Panc1 (cell line): ENCODE measurements around the gene ALK. TPM values are rescaled to one million over a fixed set of nuclear protein-coding genes. Genes with fewer than 3 reads are reported as not detected.

ENCODE experiments used
- ATAC-seq: fragments of 200-7000 bp; cut with Tn5 transposase; 2 replicates; pipeline ENCODE4 v1.9.1; 2020; ENCODE audit warnings: mild to moderate bottlenecking, moderate library complexity
- BruUV-seq: library from RNA; stranded (reverse); fragments of 400-500 nt; replicated peaks from 2 replicates; lab custom pipeline; 2021; lab: Mats Ljungman, UMichigan
- CTCF ChIA-PET: fragments of 300-600 bp; sonication (Branson Sonifier 250); formaldehyde crosslinking; loops from one replicate; lab custom pipeline; 2022; ENCODE audit warnings: antibody characterized with exemption; lab: Charles Lee
- POLR2A ChIA-PET: fragments of 300-600 bp; sonication (Branson Sonifier 250); formaldehyde crosslinking; loops from one replicate; lab custom pipeline; 2022; ENCODE audit warnings: antibody characterized with exemption; lab: Charles Lee
- DNase-seq: peaks from one replicate; pipeline ENCODE4 v3.0.0-alpha.2; 2010; ENCODE audit warnings: low read depth, low spot score
- H3K27ac ChIP-seq: 2 replicates; pipeline ENCODE4 v1.5.1; 2011; ENCODE audit warnings: mild to moderate bottlenecking, low read length, inconsistent platforms
- H3K27me3 ChIP-seq: fragments of 200-500 bp; sonication (Bioruptor generic); 2 replicates; pipeline ENCODE4 v1.6.0; 2014; ENCODE audit warnings: low read length, inconsistent platforms; ENCODE audit not compliant: control insufficient read depth, insufficient read depth
- H3K36me3 ChIP-seq: fragments of 200-500 bp; sonication (Bioruptor generic); 2 replicates; pipeline ENCODE4 v1.5.1; 2014; ENCODE audit warnings: inconsistent platforms, mild to moderate bottlenecking, low read length, moderate library complexity; ENCODE audit not compliant: control insufficient read depth, insufficient read depth
- H3K4me1 ChIP-seq: 2 replicates; pipeline ENCODE4 v1.5.1; 2011; ENCODE audit warnings: inconsistent platforms, mild to moderate bottlenecking, low read length, moderate library complexity; ENCODE audit not compliant: control insufficient read depth, insufficient read depth
- H3K4me3 ChIP-seq, 2 experiments: 2 replicates each; pipeline ENCODE4 v1.5.1; 2011 to 2012; ENCODE audit warnings: low read depth in 2 of 2, low read length in 2 of 2, mild to moderate bottlenecking in 2 of 2, inconsistent platforms in 1 of 2, moderate library complexity in 1 of 2
- H3K9me3 ChIP-seq: fragments of 200-500 bp; sonication (Bioruptor generic); 2 replicates; pipeline ENCODE4 v1.5.1; 2014; ENCODE audit warnings: low read depth, mild to moderate bottlenecking, inconsistent platforms, low read length, moderate library complexity; ENCODE audit not compliant: control insufficient read depth, insufficient read depth
- POLR2AphosphoS5 ChIP-seq: IDR thresholded peaks from 2 replicates; pipeline ENCODE4 v1.6.1; 2012; ENCODE audit warnings: mild to moderate bottlenecking, low read depth, low read length, moderate library complexity
- REST ChIP-seq, 2 experiments: IDR thresholded peaks; 2 replicates each; pipeline ENCODE4 v1.6.1; 2011 to 2012; ENCODE audit warnings: low read depth in 2 of 2, control low read depth in 1 of 2, low read length in 1 of 2, mild to moderate bottlenecking in 1 of 2, moderate library complexity in 1 of 2; ENCODE audit not compliant: insufficient read depth in 1 of 2
- SIN3A ChIP-seq: IDR thresholded peaks from 2 replicates; pipeline ENCODE4 v1.6.1; 2012; ENCODE audit warnings: low read depth, mild to moderate bottlenecking, low read length, moderate library complexity, borderline replicate concordance; ENCODE audit not compliant: insufficient read depth
- TCF7L2 ChIP-seq: IDR thresholded peaks from 2 replicates; pipeline ENCODE4 v1.6.1; 2011; ENCODE audit warnings: mild to moderate bottlenecking, low read depth, low read length, inconsistent platforms
- in situ Hi-C: cut with HindIII; loops from 2 replicates; pipeline ENCODE4 v1.10.0; 2016; ENCODE audit warnings: low sequenced_read_pairs, low pct_unique_long_range_greater_than_20kb
- intact Hi-C: fragments of 100-400 bp; cut with micrococcal nuclease; formaldehyde crosslinking; loops from one replicate; pipeline ENCODE4 v1.10.0; 2022; ENCODE audit not compliant: unreplicated experiment
- total RNA-seq: library from RNA; stranded (reverse); gene quantifications from one replicate; pipeline ENCODE4 v1.2.1, GENCODE V29; 2021; ENCODE audit not compliant: unreplicated experiment
- TF ChIP-seq, protein P1 (sequence below): fragments of 450-650 bp; IDR thresholded peaks from 2 replicates; pipeline ENCODE4 v1.5.1; 2017; ENCODE audit warnings: mild to moderate bottlenecking

ALK gene
- total RNA-seq, 1 experiment from 2014 or later, result not detected

DNA sequence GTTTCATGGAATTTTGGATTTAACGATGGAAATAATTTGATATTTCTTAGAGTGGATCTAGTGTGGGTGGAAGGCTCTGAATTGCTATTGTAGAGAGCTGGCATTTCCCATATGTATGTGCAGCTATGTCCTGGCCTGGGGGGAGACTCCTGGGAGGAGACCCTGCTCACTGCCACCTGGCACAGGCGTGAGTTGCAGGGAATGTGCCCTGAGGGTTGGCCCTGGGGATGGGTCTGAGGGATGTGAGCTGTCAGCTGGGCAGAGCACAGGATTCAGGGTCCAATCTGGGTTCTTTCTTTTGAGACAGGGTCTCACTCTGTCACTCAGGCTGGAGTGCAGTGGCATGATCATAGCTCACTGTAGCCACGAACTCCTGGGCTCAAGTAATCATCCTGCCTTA, 686.0 kb downstream of the ALK start:
- ATAC-seq (no peak), DNase-seq (no peak)
- POLR2A ChIA-PET, result no interaction called here
- no peaks in the 10 kb centered on the region for H3K9me3 ChIP-seq
- no peaks in the 10 kb centered on the region for H3K4me1 ChIP-seq
- BruUV-seq, result no TSS peak
- H3K27me3 ChIP-seq, result no peaks in the 10 kb centered on the region; the same call in 1 of the 2 replicates
- H3K27ac ChIP-seq, result no peak overlapping the region
- TF ChIP-seq TCF7L2 (no peak), REST (IDR thresholded peaks at IDR 0.05; ENCODE audit: insufficient read depth in 1 of 2, low read depth in 2 of 2, low read length in 1 of 2) (no peak), POLR2AphosphoS5 (no peak), SIN3A (no peak)
- TF ChIP-seq, protein P1, sequence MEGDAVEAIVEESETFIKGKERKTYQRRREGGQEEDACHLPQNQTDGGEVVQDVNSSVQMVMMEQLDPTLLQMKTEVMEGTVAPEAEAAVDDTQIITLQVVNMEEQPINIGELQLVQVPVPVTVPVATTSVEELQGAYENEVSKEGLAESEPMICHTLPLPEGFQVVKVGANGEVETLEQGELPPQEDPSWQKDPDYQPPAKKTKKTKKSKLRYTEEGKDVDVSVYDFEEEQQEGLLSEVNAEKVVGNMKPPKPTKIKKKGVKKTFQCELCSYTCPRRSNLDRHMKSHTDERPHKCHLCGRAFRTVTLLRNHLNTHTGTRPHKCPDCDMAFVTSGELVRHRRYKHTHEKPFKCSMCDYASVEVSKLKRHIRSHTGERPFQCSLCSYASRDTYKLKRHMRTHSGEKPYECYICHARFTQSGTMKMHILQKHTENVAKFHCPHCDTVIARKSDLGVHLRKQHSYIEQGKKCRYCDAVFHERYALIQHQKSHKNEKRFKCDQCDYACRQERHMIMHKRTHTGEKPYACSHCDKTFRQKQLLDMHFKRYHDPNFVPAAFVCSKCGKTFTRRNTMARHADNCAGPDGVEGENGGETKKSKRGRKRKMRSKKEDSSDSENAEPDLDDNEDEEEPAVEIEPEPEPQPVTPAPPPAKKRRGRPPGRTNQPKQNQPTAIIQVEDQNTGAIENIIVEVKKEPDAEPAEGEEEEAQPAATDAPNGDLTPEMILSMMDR, result no peak
- no peaks in the 10 kb centered on the region for H3K36me3 ChIP-seq
- CTCF ChIA-PET, result interaction anchor here (0.7 kb wide), 1 partner anchor 35 kb away, joined by 4 read pairs; no protein-coding TSS in a partner anchor
- no peak overlapping the region for H3K4me3 ChIP-seq
- in situ Hi-C loops, result no loop called here
- intact Hi-C loops, result loop anchor here (10.0 kb wide), 1 partner anchor 609 kb away; no protein-coding TSS in a partner anchor

GRCh38 chr2:29233428-29233827, 688.0 kb downstream of the ALK start:
- in situ Hi-C loops, result no loop called here
- TF ChIP-seq REST (IDR thresholded peaks at IDR 0.05; ENCODE audit: insufficient read depth in 1 of 2, low read depth in 2 of 2, low read length in 1 of 2), result no peak
- TF ChIP-seq SIN3A, result no peak
- TF ChIP-seq TCF7L2, result no peak
- TF ChIP-seq, protein P1, result no peak
- no peak for TF ChIP-seq POLR2AphosphoS5
- Histone ChIP-seq H3K27me3 (0 out of 2 replicates have a peak, but pooled peaks cover 3% of the 10 kb centered on the region), H3K27ac (no peak overlapping the region), H3K4me1 (no peaks in the 10 kb centered on the region), H3K4me3 (no peak overlapping the region), H3K36me3 (no peaks in the 10 kb centered on the region), H3K9me3 (no peaks in the 10 kb centered on the region)
- POLR2A ChIA-PET, result no interaction called here
- no peak for DNase-seq
- intact Hi-C loops, result loop anchor here (10.0 kb wide), 1 partner anchor 611 kb away; no protein-coding TSS in a partner anchor
- CTCF ChIA-PET, result no interaction called here
- no peak for ATAC-seq
- no TSS peak for BruUV-seq
